NCI-H2196 (cell line): ENCODE measurements around the gene UPF3A.
A peak's percentile ranks its signal among the peaks of the same experiment; 100 is the strongest.
"Not testable (repeated sequence)": the region's sequence is repeated elsewhere in the genome, so short reads cannot be mapped to it uniquely, and the experiment has no call there.

Source experiments
- DNase-seq: peaks from one replicate; lab custom pipeline; 2025; ENCODE audit not compliant: unreplicated experiment; lab: John Stamatoyannopoulos, UW

UPF3A gene

DNA sequence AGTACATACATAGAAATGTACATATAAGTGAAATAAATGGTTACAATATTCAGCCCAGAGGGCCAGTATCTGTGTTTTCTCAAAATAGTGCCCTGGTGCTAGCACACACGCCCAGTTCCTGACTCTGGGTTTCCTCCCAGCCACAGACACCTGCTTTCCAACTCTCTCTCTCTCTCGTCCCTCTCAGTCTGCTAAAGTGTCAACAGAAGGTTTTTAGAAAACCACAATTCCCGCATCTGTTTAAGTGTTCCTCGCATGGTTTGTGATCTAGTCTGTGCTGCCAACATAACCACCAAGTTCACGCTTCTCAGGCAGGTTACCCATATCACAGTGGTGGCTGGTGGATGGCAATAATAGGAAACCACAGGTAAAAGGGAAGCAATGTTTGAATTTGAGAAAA is 17.8 kb upstream of the UPF3A start:
- DNase-seq, result no peak

DNA sequence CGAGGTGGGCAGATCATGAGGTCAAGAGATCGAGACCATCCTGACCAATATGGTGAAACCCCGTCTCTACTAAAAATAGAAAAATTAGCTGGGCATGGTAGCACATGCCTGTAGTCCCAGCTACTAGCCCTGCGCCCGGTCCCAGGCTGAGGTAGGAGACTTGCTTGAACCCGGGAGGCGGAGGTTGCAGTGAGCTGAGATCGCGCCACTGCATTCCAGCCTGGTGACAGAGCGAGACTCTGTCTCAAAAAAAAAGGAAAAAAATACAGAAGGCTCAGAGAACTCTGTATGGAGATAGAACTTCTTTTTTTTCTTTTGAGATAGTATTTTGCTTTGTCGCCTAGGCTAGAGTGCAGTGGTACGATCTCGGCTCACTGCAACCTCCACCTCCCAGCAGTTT is 17.1 kb upstream of the UPF3A start:
- DNase-seq, result not testable (repeated sequence)

DNA sequence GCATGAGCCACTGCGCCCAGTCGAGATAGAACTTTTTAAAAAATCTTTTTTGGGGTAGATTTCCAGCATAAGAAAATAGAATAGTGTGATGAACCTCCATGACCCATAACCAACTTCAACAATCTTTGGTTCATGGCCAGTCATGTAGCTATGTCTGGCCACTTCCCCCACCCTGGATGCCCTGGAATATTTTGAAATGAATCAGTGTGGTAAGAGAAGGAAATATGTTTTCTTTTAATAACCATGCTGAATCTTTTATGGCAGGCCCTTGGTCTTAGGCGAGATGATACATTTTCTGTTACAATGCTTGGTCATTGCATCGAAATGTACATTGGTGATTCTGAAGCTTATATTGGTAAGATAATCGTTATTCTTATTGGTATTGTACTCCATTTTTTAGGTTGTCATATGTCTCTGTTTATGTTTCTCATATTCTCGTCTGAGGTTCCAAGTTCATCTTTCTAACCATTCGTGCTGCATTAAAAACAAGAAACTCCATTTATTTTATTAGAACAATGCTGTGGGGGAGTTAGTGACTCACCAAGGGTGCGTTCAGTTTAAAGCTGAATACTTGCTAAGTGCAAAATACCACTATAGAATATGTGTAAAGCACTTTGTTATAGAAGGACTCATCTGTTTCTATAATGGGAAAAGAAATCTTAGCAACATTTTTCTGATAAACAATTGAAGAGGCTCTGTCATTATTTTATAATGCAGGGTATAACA is 16.4 kb upstream of the UPF3A start:
- DNase-seq, result no peak

DNA sequence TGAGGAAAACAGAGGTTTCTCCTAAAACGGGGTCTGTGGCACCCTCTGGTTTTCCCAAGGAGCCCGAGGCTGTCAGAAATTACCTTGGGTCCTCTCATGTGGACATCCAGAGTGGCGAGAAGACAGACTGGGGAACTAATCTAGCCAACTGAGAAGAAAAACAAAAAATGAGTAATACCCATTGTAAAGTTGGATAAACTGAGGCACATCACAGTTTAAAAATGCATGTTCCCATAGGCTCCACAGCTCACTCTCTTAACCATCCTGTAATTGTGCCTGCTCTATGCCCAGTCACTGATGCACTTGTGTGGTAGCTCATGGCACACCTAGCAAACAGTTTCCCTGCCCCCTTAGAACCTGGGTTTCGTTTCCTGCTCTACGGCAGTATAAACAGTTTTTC is 15.2 kb upstream of the UPF3A start:
- DNase-seq, result no peak

DNA sequence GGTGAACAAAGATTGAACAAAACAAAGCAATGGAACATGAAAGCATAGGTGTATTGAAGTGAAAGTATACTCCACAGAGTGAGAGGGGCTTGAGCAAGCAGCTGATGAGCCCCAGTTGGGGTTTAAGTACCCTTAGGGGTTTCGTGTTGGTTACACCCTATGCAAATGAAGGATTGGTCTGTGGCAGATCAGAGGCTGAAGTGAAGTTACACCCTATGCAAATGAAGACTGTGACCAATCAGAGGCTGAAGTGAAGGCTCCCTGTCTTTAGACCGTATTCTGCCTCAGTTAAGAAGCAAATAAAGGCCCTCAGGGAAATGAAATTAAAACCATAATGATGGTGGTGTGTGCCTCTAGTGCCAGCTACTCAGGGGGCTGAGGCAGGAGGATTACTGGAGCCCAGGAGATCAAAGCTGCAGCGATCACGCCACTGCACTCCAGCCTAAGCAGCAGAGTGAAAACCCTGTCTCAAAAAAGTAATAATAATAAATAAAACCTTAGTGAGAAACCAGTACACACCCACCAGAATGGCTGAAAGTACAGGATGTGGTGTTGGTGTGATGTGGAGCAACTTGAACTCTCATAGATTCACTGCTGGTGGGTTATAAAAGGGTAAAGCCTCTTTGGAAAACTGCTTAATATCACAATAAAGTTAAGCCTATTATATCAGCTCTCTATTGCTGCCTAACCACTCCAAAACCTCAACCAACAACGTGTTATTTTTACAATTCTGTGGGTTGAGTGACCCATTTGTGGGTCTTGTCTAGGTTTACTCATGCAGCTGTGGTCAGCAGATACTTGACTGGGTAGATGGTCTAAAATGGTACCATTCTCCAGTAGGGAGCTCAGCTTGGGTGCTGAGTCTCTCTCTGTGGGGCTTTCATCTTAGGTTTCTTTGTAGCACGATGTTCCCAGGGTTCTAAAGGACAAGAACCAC is 12.8 kb upstream of the UPF3A start:
- DNase-seq, result no peak

DNA sequence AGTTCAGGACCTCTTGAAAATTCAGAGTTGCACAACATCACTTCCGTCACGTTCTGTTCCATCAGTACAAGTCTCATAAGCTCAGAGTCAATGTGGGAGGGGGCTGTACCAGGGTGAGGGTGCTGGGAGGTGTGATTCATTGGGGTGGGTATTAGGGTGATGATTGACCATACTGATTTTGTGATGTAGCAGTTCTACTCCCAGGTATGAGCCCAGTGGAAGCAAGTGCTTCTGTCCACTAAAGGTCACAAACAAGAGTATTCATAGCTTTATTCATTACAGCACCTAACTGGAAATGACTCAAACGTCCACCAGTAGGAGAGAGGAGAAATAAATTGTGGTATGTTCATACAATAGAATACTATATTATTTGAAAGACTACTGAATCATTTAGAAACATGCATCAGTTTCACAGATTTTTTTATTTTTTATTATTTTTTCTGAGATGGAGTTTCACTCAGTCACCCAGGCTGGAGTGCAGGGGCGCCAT is 12.1 kb upstream of the UPF3A start:
- no peak for DNase-seq

DNA sequence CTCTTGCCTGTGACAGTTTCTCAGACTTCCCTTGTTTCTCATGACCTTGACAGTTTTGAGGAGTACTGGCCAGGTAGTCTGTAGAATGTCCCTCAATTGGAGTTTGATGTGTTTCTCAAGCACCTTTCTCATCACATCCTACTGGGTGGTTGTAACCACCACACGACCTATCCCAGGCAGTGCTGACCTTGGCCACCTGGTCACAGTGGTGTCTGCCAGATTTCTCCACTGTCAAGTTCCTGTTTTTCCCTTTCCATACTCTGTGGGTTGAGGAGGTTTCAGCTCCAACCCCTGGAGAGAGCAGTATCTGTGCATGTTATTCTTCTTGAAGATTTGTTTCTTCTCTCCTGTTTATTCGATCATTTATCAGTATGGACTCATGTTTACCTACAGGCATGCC is 8.4 kb upstream of the UPF3A start:
- no peak for DNase-seq

DNA sequence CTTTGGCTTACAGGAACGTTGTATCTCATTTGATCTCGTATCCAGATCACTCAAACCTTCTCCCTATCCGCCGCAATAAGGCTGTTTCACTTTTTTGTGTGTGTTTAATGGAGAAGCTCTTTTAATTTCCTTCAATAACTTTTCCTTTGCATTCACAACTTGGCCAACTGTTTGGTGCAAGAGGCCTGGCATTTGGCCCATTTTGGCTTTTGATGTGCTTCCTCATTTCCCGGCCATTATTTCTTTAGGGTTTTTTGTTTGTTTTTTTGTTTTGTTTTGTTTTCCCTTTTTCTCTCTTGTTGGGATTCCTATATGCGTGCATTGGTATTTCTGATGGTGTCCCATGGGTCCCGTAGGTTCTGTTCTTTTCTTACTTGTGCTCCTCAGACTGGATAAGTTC is 6.1 kb upstream of the UPF3A start:
- DNase-seq, result no peak

DNA sequence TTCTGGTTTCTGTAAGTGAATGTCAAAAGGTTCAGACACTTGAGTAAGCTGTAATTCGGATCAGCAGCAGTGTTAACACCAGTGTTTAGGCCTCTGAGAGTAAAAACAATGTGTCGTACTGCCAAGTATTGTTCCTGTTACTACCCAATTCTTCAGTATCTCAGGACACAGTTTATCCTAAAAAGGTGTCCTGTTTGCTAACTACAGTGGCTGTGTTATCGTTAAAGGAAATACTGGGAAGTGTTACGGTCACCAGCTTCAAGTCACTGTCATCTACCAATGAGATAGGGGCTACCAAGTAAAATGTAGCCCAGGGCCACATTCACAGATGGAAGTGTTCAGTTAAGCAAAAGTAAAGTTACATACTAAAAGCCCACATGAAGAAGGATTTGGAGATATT is 2.3 kb upstream of the UPF3A start:
- no peak for DNase-seq

DNA sequence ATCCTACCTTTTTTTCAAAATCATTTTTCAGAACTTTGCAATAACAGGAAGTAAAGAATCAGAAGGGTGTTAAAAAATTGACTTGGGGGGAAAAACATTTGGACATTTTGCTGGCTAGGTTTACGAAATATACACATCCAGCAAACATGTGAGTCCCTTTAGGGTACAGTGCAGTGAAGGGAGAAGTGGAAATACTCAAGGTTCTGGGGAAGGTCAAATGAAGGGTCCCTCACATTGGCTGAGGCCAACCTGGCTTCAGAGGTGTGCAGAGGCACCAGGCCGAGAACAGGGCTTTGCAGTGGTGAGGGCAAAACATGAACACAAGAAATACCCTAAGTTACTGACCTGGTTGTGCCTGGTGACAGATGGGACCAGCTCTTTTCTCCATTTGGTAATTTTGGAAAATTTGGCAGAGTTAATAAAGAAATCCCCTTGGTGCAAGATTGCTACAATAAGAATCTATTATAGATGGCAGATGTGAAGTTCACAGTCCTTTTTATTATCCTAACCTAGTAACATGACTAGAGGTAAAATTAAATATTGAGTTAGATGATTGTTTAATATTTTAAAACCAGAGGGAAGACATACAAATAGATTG is 1.5 kb upstream of the UPF3A start:
- DNase-seq, result no peak

DNA sequence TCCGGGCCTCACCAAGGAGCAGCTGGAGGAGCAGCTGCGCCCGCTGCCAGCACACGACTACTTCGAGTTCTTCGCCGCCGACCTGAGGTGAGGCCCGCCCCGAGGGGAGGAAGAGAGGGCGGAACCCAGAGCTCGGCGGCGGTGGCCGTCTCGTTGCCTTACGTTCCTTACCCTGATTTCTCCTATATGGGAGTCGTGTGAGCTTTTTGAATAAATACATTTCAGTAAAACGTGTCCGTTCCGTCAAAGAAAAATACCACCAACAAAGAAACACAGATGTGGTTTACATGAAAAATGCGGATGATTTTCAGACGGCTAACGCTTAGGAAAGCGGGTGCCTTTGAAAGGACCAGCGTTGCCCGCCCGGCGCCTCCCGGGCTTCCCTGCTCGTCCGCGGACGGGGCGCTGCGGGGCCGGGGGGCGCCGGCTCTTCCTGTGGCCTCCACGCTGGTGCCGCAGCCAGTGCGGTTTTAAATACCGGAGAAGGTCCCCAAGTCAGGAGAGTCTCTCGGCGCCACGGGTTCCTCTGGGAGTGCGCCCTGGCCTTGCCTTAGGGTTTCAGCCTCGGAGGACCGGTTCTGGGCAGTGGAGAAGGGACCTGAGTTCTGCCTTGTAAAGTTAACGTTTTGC is 755 bp downstream of the UPF3A start:
- peak; percentile 71 for DNase-seq

DNA sequence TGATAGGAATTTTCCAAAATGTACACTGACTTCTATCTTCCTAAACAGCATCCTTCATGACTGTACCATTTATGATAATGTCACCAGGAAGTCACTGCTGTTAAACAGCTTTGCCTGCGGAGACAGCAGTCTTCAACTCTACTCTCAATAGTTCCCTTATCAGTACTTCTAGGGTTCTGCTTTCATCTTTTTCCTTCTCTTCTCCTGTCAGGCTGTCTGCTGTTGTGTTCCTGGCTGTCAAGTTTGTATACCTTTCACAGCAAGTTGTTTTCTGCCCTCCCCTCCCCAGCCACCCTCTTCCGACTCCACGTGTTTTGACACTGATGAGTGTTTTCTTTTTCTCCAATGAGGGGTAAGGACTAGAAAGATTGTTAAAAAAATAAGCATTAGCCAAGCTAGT is 2.2 kb downstream of the UPF3A start:
- no peak for DNase-seq

DNA sequence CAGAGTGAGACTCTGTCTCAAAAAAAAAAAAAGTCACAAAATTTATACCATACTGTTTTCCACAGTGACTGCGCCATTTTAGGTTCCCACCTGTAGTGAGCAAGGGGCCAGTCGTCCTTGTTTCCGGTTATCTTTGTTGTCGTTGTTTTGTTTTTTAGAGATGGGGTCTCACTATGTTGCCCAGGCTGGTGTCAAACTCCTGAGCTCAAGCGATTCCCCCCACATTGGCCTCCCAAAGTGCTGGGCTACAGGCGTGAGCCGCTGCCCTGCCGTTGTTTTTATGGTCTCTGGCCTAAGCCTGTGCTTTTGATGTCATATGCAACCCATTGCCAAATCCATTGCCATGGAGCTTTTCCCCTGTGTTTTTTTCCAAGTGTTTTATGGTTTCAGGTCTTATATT is 3.3 kb downstream of the UPF3A start:
- DNase-seq, result no peak

DNA sequence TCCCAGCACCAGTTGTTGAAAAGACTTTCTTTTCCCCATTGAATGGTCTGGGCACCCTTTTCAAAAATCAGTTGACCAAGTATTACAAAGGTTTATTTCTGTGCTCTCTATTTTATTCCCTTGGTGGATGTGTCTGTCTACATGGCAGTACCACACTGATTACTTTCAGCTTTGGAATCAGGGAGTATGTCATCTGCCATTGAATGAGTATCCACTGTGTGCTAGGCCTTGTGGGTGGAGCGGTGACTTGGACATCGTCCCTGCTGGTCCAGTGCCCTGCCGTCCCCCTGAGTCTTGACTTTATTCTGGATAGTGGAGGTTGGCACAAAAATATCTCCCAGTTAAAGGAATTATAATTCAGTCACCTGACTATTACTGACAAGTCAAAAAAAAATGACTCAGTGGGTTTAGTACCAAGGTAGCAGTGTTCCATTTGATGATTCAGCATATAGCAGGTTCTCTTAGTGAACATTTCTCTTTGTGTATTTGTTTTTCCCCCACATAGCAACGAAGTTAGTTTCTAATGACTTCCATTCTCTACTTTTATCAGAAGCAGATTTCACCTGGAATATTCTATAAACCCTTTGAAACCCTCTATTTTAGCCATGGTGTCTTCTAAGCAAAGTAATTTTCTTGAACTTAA is 3.9 kb downstream of the UPF3A start:
- DNase-seq, result no peak

DNA sequence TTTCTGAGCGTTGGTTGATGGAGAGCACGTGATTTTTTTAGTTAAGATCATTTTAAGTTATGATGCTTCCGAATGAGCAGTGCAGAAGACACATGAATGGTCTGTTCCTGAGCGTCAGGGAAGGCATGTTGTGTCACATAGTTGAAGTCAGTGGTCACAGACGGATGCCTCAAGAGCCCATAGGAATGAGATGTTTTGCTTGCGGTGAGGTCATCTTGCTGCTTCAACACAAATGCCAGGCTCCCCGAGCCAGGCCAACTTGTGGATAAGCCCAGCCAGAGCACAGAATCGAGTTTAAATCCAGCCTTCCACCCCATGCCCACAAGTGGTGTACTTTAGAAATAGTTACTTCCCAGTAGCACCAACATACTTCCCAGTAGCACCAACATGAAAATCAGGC is 5.4 kb downstream of the UPF3A start:
- DNase-seq, result no peak

DNA sequence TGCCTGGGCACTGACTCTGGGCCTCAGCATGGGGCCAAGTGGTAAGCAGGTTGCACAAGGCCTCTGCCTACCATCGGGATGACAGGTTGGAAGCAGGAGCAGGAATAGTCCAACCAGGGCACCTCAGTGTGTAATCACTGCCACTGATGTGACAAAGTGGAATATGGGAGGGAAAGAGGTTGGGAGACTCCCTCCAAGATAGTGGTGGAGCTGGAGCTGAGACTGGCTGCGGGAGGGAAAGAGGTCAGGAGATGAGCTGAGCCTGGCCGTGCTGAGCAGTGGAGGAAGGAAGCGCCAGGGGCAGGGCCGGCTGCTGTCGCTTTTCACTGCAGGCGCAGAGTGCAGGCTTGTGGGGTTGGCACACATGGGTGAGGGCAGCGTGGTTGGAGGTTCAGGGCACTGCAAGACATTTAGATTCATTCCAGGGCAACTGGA is 6.8 kb downstream of the UPF3A start:
- DNase-seq, result no peak

DNA sequence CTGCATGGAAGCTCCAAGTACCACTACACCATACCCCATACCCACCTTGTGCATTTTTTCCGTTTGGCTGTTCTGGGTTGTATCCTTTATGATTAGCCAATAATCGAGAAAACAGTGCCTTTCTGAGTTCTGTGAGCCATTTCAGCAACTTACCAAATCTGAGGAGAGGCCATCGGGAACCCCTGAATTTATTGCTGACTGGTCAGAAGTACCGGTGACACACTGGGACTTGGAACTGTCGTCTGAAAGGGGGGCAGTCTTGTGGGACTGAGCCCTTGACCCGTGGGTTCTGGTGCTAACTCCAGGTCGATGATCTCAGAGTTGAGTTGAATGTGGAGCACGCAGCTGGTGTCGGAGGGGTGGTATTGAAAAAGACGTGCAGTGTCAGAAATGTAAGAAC is 15.0 kb downstream of the UPF3A start:
- no peak for DNase-seq

DNA sequence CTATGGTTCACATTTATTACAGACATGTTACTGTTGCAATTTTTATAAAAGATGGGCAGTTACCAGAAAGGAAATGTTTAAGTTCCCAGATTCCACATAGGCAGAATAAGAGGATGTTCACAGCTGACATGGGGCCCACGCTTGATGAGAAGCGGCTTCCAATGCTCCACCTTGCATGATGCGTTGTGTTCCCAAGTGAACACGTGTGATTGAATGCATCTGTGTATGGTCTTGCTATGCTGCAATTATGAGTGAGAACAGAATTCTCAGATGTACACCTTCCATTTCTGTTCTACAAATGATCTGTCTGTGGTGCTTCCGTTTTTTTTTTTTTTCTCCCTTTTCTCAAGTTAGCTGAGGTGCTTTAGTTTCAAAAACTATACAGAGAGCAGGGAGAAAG is 15.5 kb downstream of the UPF3A start:
- DNase-seq, result no peak

DNA sequence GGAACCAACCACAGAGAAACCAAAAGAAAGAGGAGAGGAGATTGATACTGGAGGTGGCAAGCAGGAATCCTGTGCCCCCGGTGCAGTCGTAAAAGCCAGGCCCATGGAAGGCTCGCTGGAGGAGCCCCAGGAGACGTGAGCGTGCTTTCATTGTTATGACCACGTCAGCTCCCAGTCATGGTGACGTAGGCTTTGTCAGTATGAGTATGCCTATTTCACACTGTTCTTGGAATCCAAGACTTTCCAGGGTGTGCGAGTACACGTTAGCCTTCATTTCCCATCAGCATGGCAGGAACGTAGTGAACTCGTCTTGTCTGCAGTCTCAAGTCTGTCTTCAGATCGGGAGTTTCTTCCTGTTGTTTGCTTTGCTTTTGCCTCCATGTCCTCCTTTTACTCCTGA is 17.5 kb downstream of the UPF3A start:
- no peak for DNase-seq

DNA sequence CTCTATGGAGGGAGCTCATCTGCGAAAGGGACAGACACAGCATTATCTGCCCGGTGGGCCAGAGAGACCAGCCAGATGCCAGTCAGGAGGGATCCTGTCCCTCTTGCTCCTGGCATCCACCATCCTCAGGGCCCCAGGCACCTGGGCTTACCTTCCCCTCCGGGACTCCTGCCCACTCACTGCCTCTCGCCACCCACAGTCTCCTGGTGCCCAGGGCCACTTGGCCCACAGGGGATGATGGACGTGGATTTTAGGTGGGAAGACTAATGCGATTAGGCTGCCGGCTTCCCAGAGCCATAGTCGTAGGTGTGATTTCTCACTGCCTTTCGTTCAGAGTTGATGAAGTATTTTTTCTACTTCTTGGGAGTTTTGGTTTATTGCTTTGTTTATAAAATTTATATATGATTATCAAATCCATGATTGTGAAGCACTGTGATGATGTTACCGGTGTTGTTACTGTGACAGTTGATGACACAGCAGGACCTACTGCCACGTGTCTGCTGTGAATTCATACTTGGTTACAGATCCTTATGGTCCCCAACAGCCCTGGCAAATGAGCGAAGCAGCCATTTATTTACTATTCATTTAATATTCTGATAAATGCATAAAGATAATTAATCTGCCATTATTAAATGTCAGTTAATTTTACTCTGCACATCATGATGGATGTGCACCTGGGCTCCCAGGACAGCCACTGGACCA is 18.4 kb downstream of the UPF3A start:
- DNase-seq, result no peak
